ENCODE measurements around the gene MLXIP.

- no peak for TF ChIP-seq POLR2AphosphoS5 (IDR thresholded peaks at IDR 0.05)
- no peak for TF ChIP-seq CTCF (IDR thresholded peaks at IDR 0.05)
- no peak for TF ChIP-seq POLR2A (IDR thresholded peaks at IDR 0.05)
Observed at GRCh38 chr12:122168492-122168891, 89.9 kb downstream of the MLXIP start.

Data from prostate gland (tissue), 2 donors.